Loucy (cell line): ENCODE measurements around the gene MFSD6.

Experiments
- H2AFZ ChIP-seq: fragments of 200-600 bp; sonication (generic); 2 replicates; pipeline ENCODE4 v1.6.0; 2016; ENCODE audit warnings: antibody characterized with exemption, mild to moderate bottlenecking, low read length, moderate library complexity
- H3F3A ChIP-seq: fragments of 200-600 bp; 2 replicates; pipeline ENCODE4 v1.6.0; 2016; ENCODE audit warnings: antibody characterized with exemption, low read depth, mild to moderate bottlenecking
- H3K27me3 ChIP-seq: fragments of 200-600 bp; sonication (generic); 2 replicates; pipeline ENCODE4 v1.6.1; 2014; ENCODE audit warnings: low read length, mild to moderate bottlenecking; ENCODE audit not compliant: insufficient read depth, poor library complexity, severe bottlenecking
- H3K36me3 ChIP-seq: fragments of 200-600 bp; sonication (generic); 2 replicates; pipeline ENCODE4 v1.6.1; 2016; ENCODE audit warnings: low read length; ENCODE audit not compliant: insufficient read depth
- H3K4me1 ChIP-seq: fragments of 200-600 bp; sonication (generic); 2 replicates; pipeline ENCODE4 v1.5.1; 2014; ENCODE audit warnings: low read length, mild to moderate bottlenecking; ENCODE audit not compliant: insufficient read depth, poor library complexity, severe bottlenecking
- H3K4me2 ChIP-seq: fragments of 200-600 bp; sonication (generic); 2 replicates; pipeline ENCODE4 v1.6.0; 2014; ENCODE audit warnings: antibody characterized with exemption, low read length, low read depth, mild to moderate bottlenecking; ENCODE audit not compliant: poor library complexity, severe bottlenecking
- H3K4me3 ChIP-seq: fragments of 200-600 bp; sonication (generic); 2 replicates; pipeline ENCODE4 v1.5.1; 2014; ENCODE audit warnings: low read length, mild to moderate bottlenecking, mixed read lengths; ENCODE audit not compliant: poor library complexity, severe bottlenecking
- H3K79me2 ChIP-seq: fragments of 200-600 bp; sonication (generic); 2 replicates; pipeline ENCODE4 v1.6.1; 2014; ENCODE audit warnings: low read length; ENCODE audit not compliant: insufficient read depth
- H3K9ac ChIP-seq: fragments of 200-600 bp; sonication (generic); 2 replicates; pipeline ENCODE4 v1.6.0; 2014; ENCODE audit warnings: mild to moderate bottlenecking, low read depth, low read length, moderate library complexity; ENCODE audit not compliant: poor library complexity, severe bottlenecking
- H3K9me2 ChIP-seq: fragments of 200-600 bp; sonication (generic); replicated peaks from 2 replicates; pipeline ENCODE4 v1.6.1; 2016; ENCODE audit warnings: low read depth, low read length, mixed read lengths
- H3K9me3 ChIP-seq: fragments of 200-600 bp; sonication (generic); 2 replicates; pipeline ENCODE4 v1.6.1; 2014; ENCODE audit warnings: mild to moderate bottlenecking, antibody characterized with exemption, low read length, low read depth; ENCODE audit not compliant: insufficient read depth
- H4K20me1 ChIP-seq: fragments of 200-600 bp; sonication (generic); 2 replicates; pipeline ENCODE4 v1.6.0; 2014; ENCODE audit warnings: antibody characterized with exemption, low read length, mild to moderate bottlenecking; ENCODE audit not compliant: insufficient read depth, poor library complexity, severe bottlenecking
- CTCF ChIP-seq: fragments of 200-600 bp; sonication (generic); conservative IDR thresholded peaks from 2 replicates; pipeline ENCODE4 v1.5.1; 2014; ENCODE audit warnings: mild to moderate bottlenecking, antibody characterized with exemption, low read length
- EZH2phosphoT487 ChIP-seq: fragments of 200-600 bp; IDR thresholded peaks from 2 replicates; pipeline ENCODE4 v1.6.1; 2018; ENCODE audit warnings: antibody characterized with exemption, mild to moderate bottlenecking, moderate library complexity, borderline replicate concordance

The MFSD6 gene

GRCh38 chr2:190408538-190409271, 550 bp downstream of the MFSD6 start:
- Histone ChIP-seq H4K20me1 (no peaks in the 10 kb centered on the region), H3K9me2 (no peaks in the 10 kb centered on the region), H3F3A (peaks cover 11% of the 10 kb centered on the region; the same call in 1 of the 2 replicates), H3K4me3 (peak overlapping the region; percentile 93), H3K79me2 (peaks cover 50% of the 10 kb centered on the region), H2AFZ (peak overlapping the region; percentile 96), H3K4me1 (peaks cover 58% of the 10 kb centered on the region), H3K27me3 (no peaks in the 10 kb centered on the region), H3K9me3 (no peaks in the 10 kb centered on the region), H3K36me3 (no peaks in the 10 kb centered on the region), H3K4me2 (peak overlapping the region; percentile 97), H3K9ac (peak overlapping the region; percentile 94)
- TF ChIP-seq EZH2phosphoT487: no peak
- no peak for TF ChIP-seq CTCF

GRCh38 chr2:190409616-190410015, 1.5 kb downstream of the MFSD6 start:
- Histone ChIP-seq H3K36me3 (no peaks in the 10 kb centered on the region), H3K79me2 (peaks cover 57% of the 10 kb centered on the region), H3F3A (peaks cover 11% of the 10 kb centered on the region; the same call in 1 of the 2 replicates), H3K9me3 (no peaks in the 10 kb centered on the region), H3K9ac (peak overlapping the region; percentile 94), H4K20me1 (no peaks in the 10 kb centered on the region), H3K4me2 (peak overlapping the region; percentile 97), H3K4me1 (peaks cover 63% of the 10 kb centered on the region), H2AFZ (peak overlapping the region; percentile 96; the same call in 1 of the 2 replicates), H3K27me3 (no peaks in the 10 kb centered on the region), H3K9me2 (no peaks in the 10 kb centered on the region), H3K4me3 (peak overlapping the region; percentile 93)
- TF ChIP-seq CTCF (no peak), EZH2phosphoT487 (no peak)

- H3K36me3 ChIP-seq: no peaks in the 10 kb centered on the region
- H3K9me3 ChIP-seq: no peaks in the 10 kb centered on the region
- H3K4me2 ChIP-seq: peak overlapping the region; percentile 97
These were observed 2.0 kb downstream of the MFSD6 start for GRCh38 chr2:190410166-190410565.

More at GRCh38 chr2:190410166-190410565, 2.0 kb downstream of the MFSD6 start:
- H3K4me1 ChIP-seq: peaks cover 67% of the 10 kb centered on the region
- no peaks in the 10 kb centered on the region for H4K20me1 ChIP-seq
- H3K27me3 ChIP-seq: no peaks in the 10 kb centered on the region
- H3K9me2 ChIP-seq: no peaks in the 10 kb centered on the region
- H2AFZ ChIP-seq: no peak overlapping the region
- H3F3A ChIP-seq: peaks cover 11% of the 10 kb centered on the region; the same call in 1 of the 2 replicates
- peaks cover 62% of the 10 kb centered on the region for H3K79me2 ChIP-seq
- peak overlapping the region; percentile 93 for H3K4me3 ChIP-seq
- peak overlapping the region; percentile 94 for H3K9ac ChIP-seq
- no peak for TF ChIP-seq EZH2phosphoT487
- no peak for TF ChIP-seq CTCF
